Panc1 (cell line): ENCODE measurements around the gene HS6ST3. TPM values are rescaled to one million over a fixed set of nuclear protein-coding genes. Genes with fewer than 3 reads are reported as not detected.

ENCODE experiments used
- ATAC-seq: fragments of 200-7000 bp; cut with Tn5 transposase; 2 replicates; pipeline ENCODE4 v1.9.1; 2020; ENCODE audit warnings: mild to moderate bottlenecking, moderate library complexity
- BruUV-seq: library from RNA; stranded (reverse); fragments of 400-500 nt; replicated peaks from 2 replicates; lab custom pipeline; 2021; lab: Mats Ljungman, UMichigan
- CTCF ChIA-PET: fragments of 300-600 bp; sonication (Branson Sonifier 250); formaldehyde crosslinking; loops from one replicate; lab custom pipeline; 2022; ENCODE audit warnings: antibody characterized with exemption; lab: Charles Lee
- POLR2A ChIA-PET: fragments of 300-600 bp; sonication (Branson Sonifier 250); formaldehyde crosslinking; loops from one replicate; lab custom pipeline; 2022; ENCODE audit warnings: antibody characterized with exemption; lab: Charles Lee
- DNase-seq: peaks from one replicate; pipeline ENCODE4 v3.0.0-alpha.2; 2010; ENCODE audit warnings: low read depth, low spot score
- H3K27ac ChIP-seq: 2 replicates; pipeline ENCODE4 v1.5.1; 2011; ENCODE audit warnings: mild to moderate bottlenecking, low read length, inconsistent platforms
- H3K27me3 ChIP-seq: fragments of 200-500 bp; sonication (Bioruptor generic); 2 replicates; pipeline ENCODE4 v1.6.0; 2014; ENCODE audit warnings: low read length, inconsistent platforms; ENCODE audit not compliant: control insufficient read depth, insufficient read depth
- H3K36me3 ChIP-seq: fragments of 200-500 bp; sonication (Bioruptor generic); 2 replicates; pipeline ENCODE4 v1.5.1; 2014; ENCODE audit warnings: inconsistent platforms, mild to moderate bottlenecking, low read length, moderate library complexity; ENCODE audit not compliant: control insufficient read depth, insufficient read depth
- H3K4me1 ChIP-seq: 2 replicates; pipeline ENCODE4 v1.5.1; 2011; ENCODE audit warnings: inconsistent platforms, mild to moderate bottlenecking, low read length, moderate library complexity; ENCODE audit not compliant: control insufficient read depth, insufficient read depth
- H3K4me3 ChIP-seq, 2 experiments: 2 replicates each; pipeline ENCODE4 v1.5.1; 2011 to 2012; ENCODE audit warnings: low read depth in 2 of 2, low read length in 2 of 2, mild to moderate bottlenecking in 2 of 2, inconsistent platforms in 1 of 2, moderate library complexity in 1 of 2
- H3K9me3 ChIP-seq: fragments of 200-500 bp; sonication (Bioruptor generic); 2 replicates; pipeline ENCODE4 v1.5.1; 2014; ENCODE audit warnings: low read depth, mild to moderate bottlenecking, inconsistent platforms, low read length, moderate library complexity; ENCODE audit not compliant: control insufficient read depth, insufficient read depth
- CTCF ChIP-seq: fragments of 450-650 bp; IDR thresholded peaks from 2 replicates; pipeline ENCODE4 v1.5.1; 2017; ENCODE audit warnings: mild to moderate bottlenecking
- POLR2AphosphoS5 ChIP-seq: IDR thresholded peaks from 2 replicates; pipeline ENCODE4 v1.6.1; 2012; ENCODE audit warnings: mild to moderate bottlenecking, low read depth, low read length, moderate library complexity
- REST ChIP-seq, 2 experiments: IDR thresholded peaks; 2 replicates each; pipeline ENCODE4 v1.6.1; 2011 to 2012; ENCODE audit warnings: low read depth in 2 of 2, control low read depth in 1 of 2, low read length in 1 of 2, mild to moderate bottlenecking in 1 of 2, moderate library complexity in 1 of 2; ENCODE audit not compliant: insufficient read depth in 1 of 2
- SIN3A ChIP-seq: IDR thresholded peaks from 2 replicates; pipeline ENCODE4 v1.6.1; 2012; ENCODE audit warnings: low read depth, mild to moderate bottlenecking, low read length, moderate library complexity, borderline replicate concordance; ENCODE audit not compliant: insufficient read depth
- TCF7L2 ChIP-seq: IDR thresholded peaks from 2 replicates; pipeline ENCODE4 v1.6.1; 2011; ENCODE audit warnings: mild to moderate bottlenecking, low read depth, low read length, inconsistent platforms
- in situ Hi-C: cut with HindIII; loops from 2 replicates; pipeline ENCODE4 v1.10.0; 2016; ENCODE audit warnings: low sequenced_read_pairs, low pct_unique_long_range_greater_than_20kb
- intact Hi-C: fragments of 100-400 bp; cut with micrococcal nuclease; formaldehyde crosslinking; loops from one replicate; pipeline ENCODE4 v1.10.0; 2022; ENCODE audit not compliant: unreplicated experiment
- total RNA-seq: library from RNA; stranded (reverse); gene quantifications from one replicate; pipeline ENCODE4 v1.2.1, GENCODE V29; 2021; ENCODE audit not compliant: unreplicated experiment

Gene HS6ST3
- total RNA-seq, 1 experiment from 2014 or later, result 0.13 TPM

GRCh38 chr13:96475103-96475502, 385.2 kb downstream of the HS6ST3 start:
- H3K9me3 ChIP-seq, result no peaks in the 10 kb centered on the region
- intact Hi-C loops, result no loop called here
- no peaks in the 10 kb centered on the region for H3K36me3 ChIP-seq
- POLR2A ChIA-PET, result interaction anchor here (0.7 kb wide), 1 partner anchor 60 kb away, joined by 4 read pairs; no protein-coding TSS in a partner anchor
- no peak for TF ChIP-seq POLR2AphosphoS5
- no peak for TF ChIP-seq REST (IDR thresholded peaks at IDR 0.05; ENCODE audit: insufficient read depth in 1 of 2, low read depth in 2 of 2, low read length in 1 of 2)
- no peak for TF ChIP-seq TCF7L2
- no peak for TF ChIP-seq SIN3A
- TF ChIP-seq CTCF, result no peak
- CTCF ChIA-PET, result no interaction called here
- DNase-seq (no peak), ATAC-seq (no peak)
- H3K27me3 ChIP-seq, result no peaks in the 10 kb centered on the region; the same call in 1 of the 2 replicates
- no peak overlapping the region for H3K4me3 ChIP-seq
- BruUV-seq, result no TSS peak
- H3K4me1 ChIP-seq, result no peaks in the 10 kb centered on the region
- no peak overlapping the region for H3K27ac ChIP-seq
- in situ Hi-C loops, result no loop called here

- H3K9me3 ChIP-seq, result no peaks in the 10 kb centered on the region
- H3K4me1 ChIP-seq, result no peaks in the 10 kb centered on the region
- TF ChIP-seq SIN3A, result no peak
- TF ChIP-seq POLR2AphosphoS5, result no peak
- TF ChIP-seq CTCF, result no peak
- no peak for TF ChIP-seq TCF7L2
- no peak for TF ChIP-seq REST (IDR thresholded peaks at IDR 0.05; ENCODE audit: insufficient read depth in 1 of 2, low read depth in 2 of 2, low read length in 1 of 2)
- H3K4me3 ChIP-seq, result no peak overlapping the region
- no peaks in the 10 kb centered on the region for H3K36me3 ChIP-seq
- intact Hi-C loops (no loop called here), in situ Hi-C loops (no loop called here)
- ChIA-PET POLR2A (no interaction called here), CTCF (no interaction called here)
- BruUV-seq, result no TSS peak
- H3K27me3 ChIP-seq, result no peaks in the 10 kb centered on the region
- no peak overlapping the region for H3K27ac ChIP-seq
- no peak for DNase-seq
- ATAC-seq, result no peak
These were observed 391.6 kb downstream of the HS6ST3 start for GRCh38 chr13:96481482-96481881.
